Activated CD4-positive, alpha-beta T cell treated with anti-CD3 and anti-CD28 coated beads, Interleukin-2, amount 10 ng/mL, durations not matched to agents 24 days and 14 days (primary cell): ENCODE results near the gene NCOA1. TPM values are rescaled to one million over a fixed set of nuclear protein-coding genes. Genes with fewer than 3 reads are reported as not detected.
A peak's percentile ranks its signal among the peaks of the same experiment; 100 is the strongest.
"Not testable (repeated sequence)": the region's sequence is repeated elsewhere in the genome, so short reads cannot be mapped to it uniquely, and the experiment has no call there.

Experiments
- DNase-seq: peaks from one replicate; pipeline ENCODE4 v3.0.0; 2022
- H3K27ac Mint-ChIP-seq: one replicate; pipeline ENCODE4 v1.8.0; 2022; ENCODE audit warnings: mild to moderate bottlenecking, mixed read lengths
- H3K27me3 Mint-ChIP-seq: one replicate; pipeline ENCODE4 v1.8.0; 2022; ENCODE audit warnings: mixed read lengths
- H3K36me3 Mint-ChIP-seq: one replicate; pipeline ENCODE4 v1.8.0; 2022; ENCODE audit warnings: low read depth, mild to moderate bottlenecking, mixed read lengths
- H3K4me1 Mint-ChIP-seq: one replicate; pipeline ENCODE4 v1.8.0; 2021; ENCODE audit warnings: mixed read lengths
- H3K4me3 Mint-ChIP-seq: one replicate; pipeline ENCODE4 v1.8.0; 2022; ENCODE audit warnings: mild to moderate bottlenecking, moderate library complexity, mixed read lengths
- H3K9me3 Mint-ChIP-seq: one replicate; pipeline ENCODE4 v1.8.0; 2021; ENCODE audit warnings: mixed read lengths
- intact Hi-C: fragments of 100-400 bp; cut with micrococcal nuclease; formaldehyde crosslinking; loops from one replicate; pipeline ENCODE4 v1.15.1; 2023
- total RNA-seq: library from RNA; stranded (reverse); gene quantifications from 2 replicates; pipeline ENCODE4 v1.2.3, GENCODE V29; 2022

NCOA1 gene
- total RNA-seq, 1 donor from 2014 or later, result 25.9 TPM

DNA sequence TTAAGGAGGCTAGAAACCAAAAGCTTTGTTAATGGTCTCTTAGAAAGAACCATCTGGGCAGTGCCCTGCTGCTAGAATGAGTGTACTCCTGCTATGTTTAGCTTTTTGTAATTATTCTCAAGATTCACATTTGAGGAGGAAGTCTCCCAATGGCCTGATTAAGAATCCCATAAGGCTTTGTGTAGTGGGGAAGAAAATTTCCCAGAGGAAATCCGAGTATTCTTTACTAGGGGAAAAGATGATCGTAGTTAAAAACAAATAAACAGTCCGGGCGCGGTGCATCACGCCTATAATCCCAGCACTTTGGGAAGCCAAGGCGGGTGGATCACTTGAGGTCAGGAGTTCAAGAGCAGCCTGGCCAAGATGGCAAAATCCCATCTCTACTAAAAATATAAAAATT, 184.3 kb downstream of the NCOA1 start:
- intact Hi-C loops, result no loop called here
- H3K27ac Mint-ChIP-seq, result no peak overlapping the region
- peaks cover 15% of the 10 kb centered on the region for H3K36me3 Mint-ChIP-seq
- no peak overlapping the region for H3K4me3 Mint-ChIP-seq
- H3K4me1 Mint-ChIP-seq, result peaks cover 3% of the 10 kb centered on the region
- H3K9me3 Mint-ChIP-seq, result peaks cover 6% of the 10 kb centered on the region
- H3K27me3 Mint-ChIP-seq, result no peaks in the 10 kb centered on the region
- DNase-seq, result no peak

DNA sequence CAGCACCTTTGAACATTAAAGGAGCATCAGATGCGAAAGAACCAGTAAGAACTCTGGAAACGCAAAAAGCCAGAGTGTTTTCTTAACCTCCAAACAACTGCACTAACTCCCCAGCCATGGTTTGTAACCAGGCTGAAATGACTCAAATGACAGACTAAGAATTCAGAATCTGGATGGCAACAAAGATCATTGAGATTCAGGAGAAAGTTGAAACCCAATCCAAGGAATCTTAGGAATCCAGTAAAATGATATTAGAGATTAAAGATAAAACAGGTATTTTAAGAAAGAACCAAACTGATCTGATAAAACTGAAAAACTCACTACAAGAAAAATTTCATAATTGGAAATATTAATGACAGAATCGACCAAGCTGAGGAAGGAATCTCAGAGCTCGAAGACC, 185.4 kb downstream of the NCOA1 start:
- Mint-ChIP-seq H3K27me3 (no peaks in the 10 kb centered on the region), H3K36me3 (peaks cover 13% of the 10 kb centered on the region), H3K4me3 (no peak overlapping the region), H3K9me3 (peaks cover 7% of the 10 kb centered on the region), H3K4me1 (peaks cover 3% of the 10 kb centered on the region), H3K27ac (no peak overlapping the region)
- no peak for DNase-seq
- intact Hi-C loops, result no loop called here

DNA sequence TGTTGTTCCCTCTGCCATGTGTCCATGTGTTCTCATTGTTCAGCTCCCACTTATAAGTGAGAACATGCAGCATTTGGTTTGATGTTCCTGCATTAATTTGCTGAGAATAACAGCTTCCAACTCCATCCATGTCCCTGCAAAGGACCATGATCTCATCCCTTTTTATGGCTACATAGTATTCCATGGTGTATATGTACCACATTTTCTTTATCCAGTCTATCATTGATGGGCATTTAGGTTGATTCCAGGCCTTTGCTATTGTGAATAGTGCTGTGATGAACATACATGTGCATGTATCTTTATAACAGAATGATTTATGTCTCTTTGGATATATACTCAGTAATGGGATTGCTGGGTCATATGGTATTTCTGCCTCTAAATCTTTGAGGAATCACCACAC, 187.0 kb downstream of the NCOA1 start:
- peaks cover 13% of the 10 kb centered on the region for H3K36me3 Mint-ChIP-seq

DNA sequence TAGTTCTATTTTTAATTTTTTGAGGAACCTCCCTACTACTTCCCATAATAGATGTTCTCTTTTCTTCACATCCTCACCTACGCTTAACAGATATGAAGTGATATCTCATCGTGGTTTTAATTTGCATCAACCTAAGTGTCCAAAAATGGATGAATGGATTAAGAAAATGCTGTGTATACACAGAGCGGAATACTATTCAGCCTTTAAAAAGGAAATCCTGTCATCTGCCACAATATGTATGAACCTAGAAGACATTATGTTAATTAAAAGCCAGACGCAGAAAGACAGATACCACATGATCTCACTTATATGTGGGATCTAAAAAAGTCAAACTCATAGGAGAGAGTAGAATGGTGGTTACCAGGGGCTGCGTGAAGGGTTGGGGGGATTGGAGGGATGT, 189.1 kb downstream of the NCOA1 start:
- no peak overlapping the region for H3K4me3 Mint-ChIP-seq

More for the DNA sequence above, 187.0 kb downstream of the NCOA1 start:
- H3K4me1 Mint-ChIP-seq, intact Hi-C loops, H3K9me3 Mint-ChIP-seq, H3K4me3 Mint-ChIP-seq, DNase-seq, H3K27me3 Mint-ChIP-seq, H3K27ac Mint-ChIP-seq: not testable (repeated sequence)

DNA sequence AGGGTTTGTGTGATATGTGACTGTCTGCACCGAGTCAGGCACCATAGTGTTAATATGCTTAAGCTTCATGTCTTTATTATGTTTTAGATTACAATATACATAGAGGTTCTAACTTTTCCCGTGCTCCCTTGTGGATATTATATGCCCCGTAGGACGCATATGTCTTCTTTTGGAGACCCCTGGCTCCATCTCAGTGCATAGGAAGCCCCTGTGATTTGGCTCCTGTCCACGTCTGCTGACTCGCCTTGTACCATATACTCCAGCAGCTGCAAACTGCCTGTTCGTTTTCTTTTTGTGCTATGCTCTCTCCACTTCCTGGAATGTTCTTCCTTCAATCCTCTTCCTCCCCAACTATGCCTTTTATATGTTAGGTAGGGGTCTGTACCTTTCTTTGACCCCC, 191.2 kb downstream of the NCOA1 start:
- no peaks in the 10 kb centered on the region for H3K27me3 Mint-ChIP-seq
- no peak for DNase-seq

More for the DNA sequence above, 189.1 kb downstream of the NCOA1 start:
- H3K9me3 Mint-ChIP-seq, result peaks cover 7% of the 10 kb centered on the region
- intact Hi-C loops, result no loop called here
- no peak overlapping the region for H3K27ac Mint-ChIP-seq
- H3K27me3 Mint-ChIP-seq, result no peaks in the 10 kb centered on the region
- no peak for DNase-seq
- peaks cover 9% of the 10 kb centered on the region for H3K36me3 Mint-ChIP-seq
- H3K4me1 Mint-ChIP-seq, result no peaks in the 10 kb centered on the region

DNA sequence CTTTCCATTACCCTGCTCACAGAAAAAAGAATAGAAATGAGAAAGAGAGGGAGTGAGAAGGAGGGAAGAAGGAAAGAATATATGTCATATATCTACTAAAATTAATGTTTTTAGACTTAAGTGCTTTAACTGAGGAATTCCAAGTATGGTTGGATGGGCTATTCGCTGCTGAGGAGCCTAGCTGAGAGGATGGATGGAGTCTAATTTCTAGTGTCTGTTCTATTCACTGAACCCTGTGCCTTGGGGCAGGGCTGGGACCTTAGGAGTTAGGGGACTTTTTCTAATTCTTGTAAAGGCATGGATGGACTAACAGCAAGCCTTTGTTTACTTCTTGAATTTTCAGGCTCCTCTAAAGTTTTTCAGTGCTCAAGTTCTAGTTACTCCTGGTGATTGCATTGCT, 192.4 kb downstream of the NCOA1 start:
- Mint-ChIP-seq H3K27me3 (no peaks in the 10 kb centered on the region), H3K27ac (no peak overlapping the region), H3K4me3 (no peak overlapping the region), H3K4me1 (no peaks in the 10 kb centered on the region), H3K36me3 (peaks cover 17% of the 10 kb centered on the region), H3K9me3 (peaks cover 10% of the 10 kb centered on the region)
- intact Hi-C loops, result no loop called here
- DNase-seq, result no peak

More for the DNA sequence above, 191.2 kb downstream of the NCOA1 start:
- intact Hi-C loops, result no loop called here
- no peak overlapping the region for H3K4me3 Mint-ChIP-seq
- H3K9me3 Mint-ChIP-seq, result peaks cover 8% of the 10 kb centered on the region
- no peak overlapping the region for H3K27ac Mint-ChIP-seq
- H3K4me1 Mint-ChIP-seq, result no peaks in the 10 kb centered on the region
- H3K36me3 Mint-ChIP-seq, result peaks cover 10% of the 10 kb centered on the region

DNA sequence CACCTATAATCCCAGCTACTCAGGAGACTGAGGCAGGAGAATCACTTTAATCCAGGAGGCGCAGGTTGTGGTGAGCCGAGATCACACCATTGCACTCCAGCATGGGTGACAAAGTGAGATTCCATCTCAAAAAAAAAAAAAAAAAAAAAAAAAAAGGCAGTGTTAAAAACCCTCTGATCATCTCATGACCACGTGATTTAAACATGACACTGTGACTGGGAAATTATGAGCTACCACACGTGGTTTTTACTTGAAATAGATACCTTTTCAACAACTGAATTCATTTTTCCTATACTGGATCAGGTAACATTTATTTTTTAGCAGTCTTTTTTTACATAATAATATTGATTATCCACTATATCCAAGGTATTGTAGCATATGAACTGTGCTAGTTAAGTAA, 199.5 kb downstream of the NCOA1 start:
- Mint-ChIP-seq H3K36me3 (peaks cover 24% of the 10 kb centered on the region), H3K9me3 (peaks cover 7% of the 10 kb centered on the region), H3K27me3 (no peaks in the 10 kb centered on the region), H3K4me1 (no peaks in the 10 kb centered on the region), H3K4me3 (no peak overlapping the region), H3K27ac (no peak overlapping the region)
- intact Hi-C loops, result no loop called here
- DNase-seq, result no peak

DNA sequence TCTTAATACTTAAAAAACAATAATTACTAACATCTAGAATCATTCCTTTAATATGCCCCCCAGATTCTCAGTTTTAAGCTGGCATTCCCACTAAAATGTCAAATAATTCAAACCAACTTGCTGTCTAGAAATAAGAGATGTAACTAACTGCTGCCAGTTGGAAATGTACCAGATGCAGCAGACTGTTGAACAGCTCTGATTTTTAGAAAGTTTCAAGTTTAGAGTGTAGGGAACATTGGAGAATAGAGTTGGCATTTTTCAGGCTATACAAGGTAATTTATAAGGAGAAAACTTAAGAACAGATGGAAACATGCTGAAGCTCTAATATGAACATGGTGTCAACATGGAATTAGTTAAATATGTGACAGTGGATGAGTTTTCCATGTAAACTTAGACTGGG, 200.8 kb downstream of the NCOA1 start:
- Mint-ChIP-seq H3K27ac (no peak overlapping the region), H3K4me3 (no peak overlapping the region), H3K9me3 (peaks cover 7% of the 10 kb centered on the region), H3K27me3 (no peaks in the 10 kb centered on the region), H3K36me3 (peaks cover 22% of the 10 kb centered on the region), H3K4me1 (no peaks in the 10 kb centered on the region)
- intact Hi-C loops, result no loop called here
- DNase-seq, result no peak

DNA sequence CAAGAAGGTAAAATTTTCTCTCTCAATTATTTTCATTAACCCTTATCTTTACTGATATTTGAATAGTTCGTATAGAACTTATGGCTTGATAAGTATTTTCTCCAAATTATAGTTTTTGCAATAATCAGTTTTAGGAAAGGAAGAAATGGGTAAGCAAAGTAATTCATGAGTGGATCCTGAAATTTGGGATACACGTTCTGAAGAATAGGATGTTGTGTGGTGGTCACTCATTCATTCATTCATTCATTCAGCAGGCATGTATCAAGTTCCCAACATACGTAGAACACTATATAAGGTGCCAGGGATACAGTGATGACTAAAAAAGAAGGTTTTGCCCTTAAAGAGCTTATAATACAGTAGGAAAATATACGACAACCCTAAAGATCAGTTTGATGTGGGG, 206.7 kb downstream of the NCOA1 start:
- peaks cover 9% of the 10 kb centered on the region for H3K36me3 Mint-ChIP-seq
- DNase-seq, result no peak
- intact Hi-C loops, result no loop called here
- no peak overlapping the region for H3K4me3 Mint-ChIP-seq
- H3K27me3 Mint-ChIP-seq, result no peaks in the 10 kb centered on the region
- no peaks in the 10 kb centered on the region for H3K9me3 Mint-ChIP-seq
- H3K4me1 Mint-ChIP-seq, result no peaks in the 10 kb centered on the region
- no peak overlapping the region for H3K27ac Mint-ChIP-seq

DNA sequence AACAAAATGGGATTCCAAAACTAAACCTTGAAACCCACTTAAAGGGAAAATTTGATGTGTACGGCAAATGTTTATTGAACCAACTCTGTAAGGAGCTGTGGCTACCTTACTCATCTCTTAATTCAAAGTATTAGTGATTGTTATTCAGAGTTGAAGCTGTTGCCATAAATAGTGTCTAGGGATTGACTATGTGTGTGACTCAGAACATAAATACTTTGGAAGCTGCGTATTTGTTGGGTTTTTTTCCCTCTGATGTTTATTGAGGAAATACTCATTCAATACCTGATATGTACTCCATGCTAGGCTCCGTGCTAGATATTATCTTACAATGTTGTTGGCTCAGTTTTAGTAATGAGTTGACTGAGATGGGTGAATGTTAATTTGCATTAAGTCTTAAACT, 211.7 kb downstream of the NCOA1 start:
- H3K4me1 Mint-ChIP-seq, result peaks cover 3% of the 10 kb centered on the region
- H3K36me3 Mint-ChIP-seq, result peaks cover 13% of the 10 kb centered on the region
- H3K27me3 Mint-ChIP-seq, result no peaks in the 10 kb centered on the region
- intact Hi-C loops, result loop anchor here (5.0 kb wide), 1 partner anchor 125 kb away; no protein-coding TSS in a partner anchor
- no peaks in the 10 kb centered on the region for H3K9me3 Mint-ChIP-seq
- no peak overlapping the region for H3K4me3 Mint-ChIP-seq
- no peak for DNase-seq
- H3K27ac Mint-ChIP-seq, result peak overlapping the region; percentile 4

DNA sequence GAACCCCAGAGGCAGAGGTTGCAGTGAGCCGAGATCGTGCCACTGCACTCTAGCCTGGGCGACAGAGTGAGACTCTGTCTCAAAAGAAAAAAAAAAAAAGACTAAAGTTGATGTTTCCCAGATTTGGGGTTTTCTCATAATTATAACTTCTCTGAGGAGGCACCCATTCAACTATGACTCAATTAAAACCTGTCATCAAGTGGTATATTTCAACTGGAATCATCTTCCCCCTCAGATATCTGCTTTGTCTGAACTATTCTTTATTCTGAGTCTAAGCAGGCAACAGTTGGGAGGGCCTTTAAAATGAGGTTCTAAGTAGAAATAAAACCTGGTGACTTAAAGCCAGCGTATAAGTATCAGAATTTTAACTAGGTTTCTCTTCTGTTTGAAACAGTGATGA, 213.6 kb downstream of the NCOA1 start:
- no peaks in the 10 kb centered on the region for H3K9me3 Mint-ChIP-seq
- H3K4me1 Mint-ChIP-seq, result peaks cover 3% of the 10 kb centered on the region
- intact Hi-C loops, result loop anchor here (5.0 kb wide), 1 partner anchor 127 kb away; no protein-coding TSS in a partner anchor
- H3K27me3 Mint-ChIP-seq, result no peaks in the 10 kb centered on the region
- no peak for DNase-seq
- peaks cover 11% of the 10 kb centered on the region for H3K36me3 Mint-ChIP-seq
- no peak overlapping the region for H3K4me3 Mint-ChIP-seq
- no peak overlapping the region for H3K27ac Mint-ChIP-seq

DNA sequence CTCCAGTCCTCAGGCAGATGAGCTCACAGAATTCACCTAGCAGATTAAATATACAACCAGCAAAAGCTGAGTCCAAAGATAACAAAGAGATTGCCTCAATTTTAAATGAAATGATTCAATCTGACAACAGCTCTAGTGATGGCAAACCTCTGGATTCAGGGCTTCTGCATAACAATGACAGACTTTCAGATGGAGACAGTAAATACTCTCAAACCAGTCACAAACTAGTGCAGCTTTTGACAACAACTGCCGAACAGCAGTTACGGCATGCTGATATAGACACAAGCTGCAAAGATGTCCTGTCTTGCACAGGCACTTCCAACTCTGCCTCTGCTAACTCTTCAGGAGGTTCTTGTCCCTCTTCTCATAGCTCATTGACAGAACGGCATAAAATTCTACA, 216.1 kb downstream of the NCOA1 start:
- intact Hi-C loops, result no loop called here
- H3K27me3 Mint-ChIP-seq, result no peaks in the 10 kb centered on the region
- H3K4me1 Mint-ChIP-seq, result peaks cover 3% of the 10 kb centered on the region
- no peaks in the 10 kb centered on the region for H3K9me3 Mint-ChIP-seq
- H3K4me3 Mint-ChIP-seq, result no peak overlapping the region
- no peak overlapping the region for H3K27ac Mint-ChIP-seq
- no peak for DNase-seq
- peaks cover 18% of the 10 kb centered on the region for H3K36me3 Mint-ChIP-seq

DNA sequence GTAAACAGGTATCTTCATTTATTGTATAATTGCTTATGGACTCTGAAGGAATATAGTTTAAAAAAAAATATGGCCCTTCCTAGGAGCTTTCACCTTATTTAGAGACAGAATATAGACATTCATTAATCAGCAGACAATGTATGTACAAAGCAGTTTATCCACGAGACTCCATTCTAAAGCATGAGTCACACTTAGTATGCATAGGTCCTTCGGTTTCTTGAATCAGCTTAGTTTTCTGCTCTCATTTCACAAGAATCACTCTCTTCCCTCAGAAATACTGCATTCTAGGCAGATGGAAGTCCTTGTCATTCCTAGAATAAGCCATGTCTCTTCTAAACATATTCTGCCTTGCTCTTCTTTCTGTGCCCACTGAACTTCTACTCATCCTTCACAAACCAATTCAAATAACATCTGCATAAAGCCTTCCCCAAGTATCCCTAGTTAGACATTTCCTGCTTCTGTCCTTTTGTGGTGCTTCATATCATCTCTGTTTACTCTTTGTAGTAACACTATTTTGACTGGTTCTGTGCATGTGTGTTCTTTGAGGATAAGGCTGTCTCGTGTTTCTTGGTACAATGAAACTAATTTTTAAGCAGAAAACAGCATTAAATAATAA, 217.6 kb downstream of the NCOA1 start:
- Mint-ChIP-seq H3K9me3 (no peaks in the 10 kb centered on the region), H3K4me1 (no peaks in the 10 kb centered on the region), H3K36me3 (peaks cover 29% of the 10 kb centered on the region), H3K27ac (no peak overlapping the region), H3K4me3 (no peak overlapping the region), H3K27me3 (no peaks in the 10 kb centered on the region)
- DNase-seq, result no peak
- intact Hi-C loops, result no loop called here

DNA sequence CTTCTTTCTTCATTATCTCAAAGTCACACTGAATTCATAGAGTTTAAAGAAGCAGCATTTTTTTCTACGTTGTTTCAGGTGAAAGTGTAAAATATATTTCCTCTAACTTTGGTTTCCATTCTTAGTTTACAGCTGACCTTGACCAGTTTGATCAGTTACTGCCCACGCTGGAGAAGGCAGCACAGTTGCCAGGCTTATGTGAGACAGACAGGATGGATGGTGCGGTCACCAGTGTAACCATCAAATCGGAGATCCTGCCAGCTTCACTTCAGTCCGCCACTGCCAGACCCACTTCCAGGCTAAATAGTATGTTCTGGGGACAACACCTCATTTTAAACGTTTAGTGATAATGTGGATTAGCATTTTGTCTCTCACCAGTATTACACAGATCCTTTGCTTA, 219.8 kb downstream of the NCOA1 start:
- no peaks in the 10 kb centered on the region for H3K4me1 Mint-ChIP-seq
- peaks cover 37% of the 10 kb centered on the region for H3K36me3 Mint-ChIP-seq
- no peak overlapping the region for H3K27ac Mint-ChIP-seq
- intact Hi-C loops, result no loop called here
- no peaks in the 10 kb centered on the region for H3K9me3 Mint-ChIP-seq
- no peaks in the 10 kb centered on the region for H3K27me3 Mint-ChIP-seq
- no peak for DNase-seq
- no peak overlapping the region for H3K4me3 Mint-ChIP-seq

DNA sequence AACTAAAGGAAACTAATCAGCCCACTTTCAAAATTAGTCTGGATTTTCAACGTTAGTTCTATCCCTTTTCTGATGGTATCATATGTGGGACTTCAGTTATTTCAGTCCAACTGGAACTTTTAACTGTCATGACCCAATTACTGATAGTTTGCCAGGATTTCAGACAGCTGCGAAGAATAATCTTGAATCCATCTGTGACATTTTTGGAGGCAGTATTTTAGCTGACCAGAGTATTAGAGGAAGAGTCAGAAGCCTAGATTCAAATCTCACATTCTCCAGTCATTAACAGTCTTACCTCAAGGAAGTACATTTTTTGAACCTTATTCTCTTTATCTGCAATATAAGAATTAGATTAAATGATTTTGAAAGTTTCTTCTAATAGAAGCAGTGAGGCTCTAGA, 220.8 kb downstream of the NCOA1 start:
- Mint-ChIP-seq H3K4me3 (no peak overlapping the region), H3K27ac (no peak overlapping the region), H3K36me3 (peaks cover 38% of the 10 kb centered on the region), H3K27me3 (no peaks in the 10 kb centered on the region), H3K9me3 (no peaks in the 10 kb centered on the region), H3K4me1 (no peaks in the 10 kb centered on the region)
- no peak for DNase-seq
- intact Hi-C loops, result no loop called here
